GM18868 (cell line): ENCODE results near the gene ADAM12.
"Not testable (repeated sequence)": the region's sequence is repeated elsewhere in the genome, so short reads cannot be mapped to it uniquely, and the experiment has no call there.

Experiments
- ATAC-seq: cut with Tn5 transposase; IDR thresholded peaks from one replicate; pipeline ENCODE4 v1.9.1; 2021; ENCODE audit warnings: mild to moderate bottlenecking, moderate library complexity; ENCODE audit not compliant: unreplicated experiment

The ADAM12 gene

GRCh38 chr10:126191192-126191591 is 197.1 kb downstream of the ADAM12 start:
- ATAC-seq, result no peak

GRCh38 chr10:126188679-126189200 is 199.5 kb downstream of the ADAM12 start:
- ATAC-seq, result no peak

GRCh38 chr10:126187399-126187798 is 200.9 kb downstream of the ADAM12 start:
- no peak for ATAC-seq

- ATAC-seq, result no peak
Measured at GRCh38 chr10:126186766-126187165, 201.5 kb downstream of the ADAM12 start.

GRCh38 chr10:126185676-126186447 is 202.4 kb downstream of the ADAM12 start:
- no peak for ATAC-seq

- no peak for ATAC-seq
Measured at GRCh38 chr10:126181626-126182025, 206.7 kb downstream of the ADAM12 start.

- ATAC-seq, result peak; percentile 86
Measured at GRCh38 chr10:126179637-126180036, 208.6 kb downstream of the ADAM12 start.

GRCh38 chr10:126177417-126178030 is 210.8 kb downstream of the ADAM12 start:
- no peak for ATAC-seq

- no peak for ATAC-seq
Measured at GRCh38 chr10:126175641-126176262, 212.5 kb downstream of the ADAM12 start.

- not testable (repeated sequence) for ATAC-seq
Measured at GRCh38 chr10:126172755-126173154, 215.5 kb downstream of the ADAM12 start.

GRCh38 chr10:126171555-126171954 is 216.7 kb downstream of the ADAM12 start:
- ATAC-seq, result no peak

- ATAC-seq, result no peak
Measured at GRCh38 chr10:126170776-126171175, 217.5 kb downstream of the ADAM12 start.

GRCh38 chr10:126170371-126170770 is 217.9 kb downstream of the ADAM12 start:
- ATAC-seq, result no peak

- ATAC-seq, result no peak
Measured at GRCh38 chr10:126169899-126170298, 218.4 kb downstream of the ADAM12 start.

- no peak for ATAC-seq
Measured at GRCh38 chr10:126166797-126167196, 221.5 kb downstream of the ADAM12 start.

GRCh38 chr10:126165874-126166273 is 222.4 kb downstream of the ADAM12 start:
- no peak for ATAC-seq

GRCh38 chr10:126163506-126163905 is 224.8 kb downstream of the ADAM12 start:
- ATAC-seq, result no peak

GRCh38 chr10:126161691-126162090 is 226.6 kb downstream of the ADAM12 start:
- ATAC-seq, result no peak

- no peak for ATAC-seq
Measured at GRCh38 chr10:126160971-126161630, 227.2 kb downstream of the ADAM12 start.

GRCh38 chr10:126160571-126160970 is 227.7 kb downstream of the ADAM12 start:
- no peak for ATAC-seq
